ENCODE data around the gene ATP13A3. TPM values are rescaled to one million over a fixed set of nuclear protein-coding genes. Genes with fewer than 3 reads are reported as not detected.

ATP13A3 gene
- total and polyA plus RNA-seq, 9 of the 15 experiments (the other 6 are each of a cell fraction or from before 2014, with no cell fraction given) = 16.6 to 135 (median 86.6) TPM

- peaks cover 0 to 4% of the 10 kb centered on the region in 2 experiments; a peak in 2 of 5 replicates for H3K4me1 ChIP-seq (replicated peaks in 1 of 2; ENCODE audit: control insufficient read depth in 2 of 2, insufficient read depth in 2 of 2, low read length in 2 of 2)
- peaks cover 6% of the 10 kb centered on the region; the same call in 1 of the 3 replicates for H3K36me3 ChIP-seq (ENCODE audit: control insufficient read depth, insufficient read depth, low read length)
- DNase-seq (ENCODE audit: extremely low read depth in 1 of 4, low spot score in 3 of 4) (no peak), ATAC-seq (no peak), FAIRE-seq (no peak)
- no peaks in the 10 kb centered on the region for H3K9me3 ChIP-seq (replicated peaks; ENCODE audit: control insufficient read depth, insufficient read depth, low read depth, low read length)
- peaks cover 9% of the 10 kb centered on the region; the same call in 1 of the 2 replicates for H4K20me1 ChIP-seq (replicated peaks; ENCODE audit: control insufficient read depth, insufficient read depth, low read length)
- in situ Hi-C loops (cut with MboI) = no loop called here
- BruUV-seq (replicated peaks) = no TSS peak
- ChIA-PET CTCF (ENCODE audit: low intra/inter-chr PET ratio) (interaction anchor here (0.7 kb wide), 1 partner anchor 125 kb away, joined by 3 read pairs; no protein-coding TSS in a partner anchor), POLR2A (interaction anchor here (1.1 kb wide), 1 partner anchor 12 kb away, joined by 4 read pairs; no protein-coding TSS in a partner anchor)
- intact Hi-C loops (cut with micrococcal nuclease) = no loop called here
- no peak overlapping the region for H2AFZ ChIP-seq (ENCODE audit: low read depth, low read length)
- no peak overlapping the region for H3K4me3 ChIP-seq
- peaks cover 98% of the 10 kb centered on the region for H3K79me2 ChIP-seq (ENCODE audit: control insufficient read depth, insufficient read depth, low read length)
- no peak overlapping the region for H3K27ac ChIP-seq (ENCODE audit: extremely low read depth, low read depth, low read length)
- no peak for TF ChIP-seq E2F5 (CRISPR knock-in tag; IDR thresholded peaks at IDR 0.05)
- no peaks in the 10 kb centered on the region for H3K9me1 ChIP-seq (ENCODE audit: control insufficient read depth, insufficient read depth, low read length)
- H3K4me2 ChIP-seq (ENCODE audit: insufficient read depth, low read length) = no peak overlapping the region
- no peaks in the 10 kb centered on the region for H3K27me3 ChIP-seq (ENCODE audit: control insufficient read depth in 2 of 2, insufficient read depth in 2 of 2, low read length in 2 of 2)
- H3K9ac ChIP-seq (ENCODE audit: insufficient read depth in 1 of 2, low read depth in 2 of 2, low read length in 2 of 2) = no peak overlapping the region
These were observed 16.8 kb downstream of the ATP13A3 start for GRCh38 chr3:194469977-194470376.

GRCh38 chr3:194468086-194468485 is 18.7 kb downstream of the ATP13A3 start:
- ChIA-PET POLR2A (interaction anchor here (0.6 to 1.1 kb wide), 3 partner anchors 9 to 60 kb away, joined by 3 to 5 read pairs (median 3); no protein-coding TSS in a partner anchor), CTCF (ENCODE audit: low intra/inter-chr PET ratio) (interaction anchor here (0.6 to 0.7 kb wide), 2 partner anchors 14 to 46 kb away, joined by 5 read pairs; no protein-coding TSS in a partner anchor)
- Histone ChIP-seq H2AFZ (ENCODE audit: low read depth, low read length) (no peak overlapping the region), H3K9ac (ENCODE audit: insufficient read depth in 1 of 2, low read depth in 2 of 2, low read length in 2 of 2) (no peak overlapping the region), H3K27me3 (ENCODE audit: control insufficient read depth in 2 of 2, insufficient read depth in 2 of 2, low read length in 2 of 2) (no peaks in the 10 kb centered on the region), H3K79me2 (ENCODE audit: control insufficient read depth, insufficient read depth, low read length) (peaks cover 96% of the 10 kb centered on the region), H4K20me1 (replicated peaks; ENCODE audit: control insufficient read depth, insufficient read depth, low read length) (peaks cover 8% of the 10 kb centered on the region; the same call in 1 of the 2 replicates), H3K27ac (ENCODE audit: extremely low read depth, low read depth, low read length) (no peak overlapping the region), H3K4me3 (no peak overlapping the region), H3K36me3 (ENCODE audit: control insufficient read depth, insufficient read depth, low read length) (peaks cover 9% of the 10 kb centered on the region; the same call in 2 of the 3 replicates), H3K4me1 (replicated peaks in 1 of 2; ENCODE audit: control insufficient read depth in 2 of 2, insufficient read depth in 2 of 2, low read length in 2 of 2) (no peaks in the 10 kb centered on the region; a peak in 2 of 5 replicates), H3K9me1 (ENCODE audit: control insufficient read depth, insufficient read depth, low read length) (no peaks in the 10 kb centered on the region), H3K4me2 (ENCODE audit: insufficient read depth, low read length) (no peak overlapping the region), H3K9me3 (replicated peaks; ENCODE audit: control insufficient read depth, insufficient read depth, low read depth, low read length) (no peaks in the 10 kb centered on the region)
- ATAC-seq = no peak
- FAIRE-seq = no peak
- in situ Hi-C loops (cut with MboI) (no loop called here), intact Hi-C loops (cut with micrococcal nuclease) (no loop called here)
- no peak for DNase-seq (ENCODE audit: extremely low read depth in 1 of 4, low spot score in 3 of 4)
- TF ChIP-seq NELFE (IDR thresholded peaks at IDR 0.05; ENCODE audit: insufficient read depth, insufficient read length) (no peak), ZNF699 (CRISPR knock-in tag; IDR thresholded peaks at IDR 0.05; ENCODE audit: insufficient replicate concordance) (no peak), ZNF175 (CRISPR knock-in tag; IDR thresholded peaks at IDR 0.05; ENCODE audit: low read depth) (no peak), ZFP36 (IDR thresholded peaks at IDR 0.05; ENCODE audit: low read depth, low read length, partially characterized antibody) (no peak), SRF (CRISPR knock-in tag; IDR thresholded peaks at IDR 0.05) (no peak)
- TF ChIP-seq, protein P1, sequence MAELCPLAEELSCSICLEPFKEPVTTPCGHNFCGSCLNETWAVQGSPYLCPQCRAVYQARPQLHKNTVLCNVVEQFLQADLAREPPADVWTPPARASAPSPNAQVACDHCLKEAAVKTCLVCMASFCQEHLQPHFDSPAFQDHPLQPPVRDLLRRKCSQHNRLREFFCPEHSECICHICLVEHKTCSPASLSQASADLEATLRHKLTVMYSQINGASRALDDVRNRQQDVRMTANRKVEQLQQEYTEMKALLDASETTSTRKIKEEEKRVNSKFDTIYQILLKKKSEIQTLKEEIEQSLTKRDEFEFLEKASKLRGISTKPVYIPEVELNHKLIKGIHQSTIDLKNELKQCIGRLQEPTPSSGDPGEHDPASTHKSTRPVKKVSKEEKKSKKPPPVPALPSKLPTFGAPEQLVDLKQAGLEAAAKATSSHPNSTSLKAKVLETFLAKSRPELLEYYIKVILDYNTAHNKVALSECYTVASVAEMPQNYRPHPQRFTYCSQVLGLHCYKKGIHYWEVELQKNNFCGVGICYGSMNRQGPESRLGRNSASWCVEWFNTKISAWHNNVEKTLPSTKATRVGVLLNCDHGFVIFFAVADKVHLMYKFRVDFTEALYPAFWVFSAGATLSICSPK (IDR thresholded peaks at IDR 0.05; ENCODE audit: borderline replicate concordance) = no peak
- 74% methylated on average over 3 of the region's 3 CpGs for WGBS (ENCODE audit: insufficient coverage, low coverage, missing lambda C conversion rate)
- no TSS peak for BruUV-seq (replicated peaks)
